Astrocyte (in vitro differentiated cells and primary cell): ENCODE results near the gene MYORG. TPM values are rescaled to one million over a fixed set of nuclear protein-coding genes. Genes with fewer than 3 reads are reported as not detected.

Experiments
- DNase-seq: peaks from one replicate; pipeline ENCODE4 v3.0.0-alpha.2; 2010; ENCODE audit warnings: low read depth
- FAIRE-seq: peaks from 2 replicates; lab custom pipeline; 2011; peaks lifted over from hg19 to GRCh38; lab: Jason Lieb, UNC
- H2AFZ ChIP-seq: 2 replicates; pipeline ENCODE4 v1.6.0; 2012; ENCODE audit warnings: low read depth, low read length, inconsistent platforms
- H3K27ac ChIP-seq: 2 replicates; pipeline ENCODE4 v1.5.1; 2011; ENCODE audit warnings: low read depth, low read length, inconsistent platforms
- H3K27me3 ChIP-seq: 2 replicates; pipeline ENCODE4 v1.6.0; 2011; ENCODE audit warnings: low read length, inconsistent platforms; ENCODE audit not compliant: insufficient read depth
- H3K36me3 ChIP-seq: 2 replicates; pipeline ENCODE4 v1.5.1; 2011; ENCODE audit warnings: low read length, inconsistent platforms; ENCODE audit not compliant: insufficient read depth
- H3K4me1 ChIP-seq: 2 replicates; pipeline ENCODE4 v1.5.1; 2011; ENCODE audit warnings: low read length, inconsistent platforms; ENCODE audit not compliant: insufficient read depth
- H3K4me2 ChIP-seq: 2 replicates; pipeline ENCODE4 v1.6.0; 2012; ENCODE audit warnings: low read length, inconsistent platforms
- H3K4me3 ChIP-seq: 2 replicates; pipeline ENCODE4 v1.5.1; 2011; ENCODE audit warnings: low read depth, mild to moderate bottlenecking, low read length, inconsistent platforms; ENCODE audit not compliant: insufficient read depth
- H3K79me2 ChIP-seq: 2 replicates; pipeline ENCODE4 v1.6.0; 2012; ENCODE audit warnings: mild to moderate bottlenecking, low read length, inconsistent platforms; ENCODE audit not compliant: insufficient read depth
- H3K9ac ChIP-seq: 2 replicates; pipeline ENCODE4 v1.6.0; 2012; ENCODE audit warnings: mild to moderate bottlenecking, low read length, inconsistent platforms
- H3K9me3 ChIP-seq: 2 replicates; pipeline ENCODE4 v1.5.1; 2012; ENCODE audit warnings: low read depth, mild to moderate bottlenecking, low read length, inconsistent platforms; ENCODE audit not compliant: insufficient read depth
- H4K20me1 ChIP-seq: 2 replicates; pipeline ENCODE4 v1.6.0; 2012; ENCODE audit warnings: low read length, inconsistent platforms; ENCODE audit not compliant: insufficient read depth
- H3K27ac Mint-ChIP-seq: one replicate; pipeline ENCODE4 v1.8.0; 2021; ENCODE audit warnings: mild to moderate bottlenecking, mixed read lengths; ENCODE audit not compliant: unreplicated experiment
- H3K27me3 Mint-ChIP-seq: one replicate; pipeline ENCODE4 v1.8.0; 2021; ENCODE audit warnings: low read depth, mixed read lengths; ENCODE audit not compliant: unreplicated experiment
- H3K36me3 Mint-ChIP-seq: one replicate; pipeline ENCODE4 v1.8.0; 2021; ENCODE audit warnings: low read depth, mixed read lengths; ENCODE audit not compliant: unreplicated experiment
- H3K4me1 Mint-ChIP-seq: one replicate; pipeline ENCODE4 v1.8.0; 2021; ENCODE audit warnings: low read depth, mixed read lengths; ENCODE audit not compliant: unreplicated experiment
- H3K4me3 Mint-ChIP-seq: one replicate; pipeline ENCODE4 v1.8.0; 2021; ENCODE audit warnings: mild to moderate bottlenecking, moderate library complexity, mixed read lengths; ENCODE audit not compliant: unreplicated experiment
- H3K9me3 Mint-ChIP-seq: one replicate; pipeline ENCODE4 v1.8.0; 2021; ENCODE audit warnings: mild to moderate bottlenecking, mixed read lengths; ENCODE audit not compliant: unreplicated experiment
- EZH2 ChIP-seq: IDR thresholded peaks from 2 replicates; pipeline ENCODE4 v1.6.1; 2012; ENCODE audit warnings: mild to moderate bottlenecking, low read length, inconsistent platforms; ENCODE audit not compliant: insufficient read depth
- total RNA-seq: library from RNA; stranded (reverse); gene quantifications from 2 replicates; pipeline ENCODE4 v1.2.1, GENCODE V29; 2021
- TF ChIP-seq, protein P1 (sequence below): IDR thresholded peaks from 2 replicates; pipeline ENCODE4 v1.5.1; 2011; ENCODE audit warnings: low read depth, mild to moderate bottlenecking, inconsistent platforms, low read length, moderate library complexity; ENCODE audit not compliant: insufficient read depth

MYORG gene
- total RNA-seq, 1 donor from 2014 or later, result 6.9 TPM

DNA sequence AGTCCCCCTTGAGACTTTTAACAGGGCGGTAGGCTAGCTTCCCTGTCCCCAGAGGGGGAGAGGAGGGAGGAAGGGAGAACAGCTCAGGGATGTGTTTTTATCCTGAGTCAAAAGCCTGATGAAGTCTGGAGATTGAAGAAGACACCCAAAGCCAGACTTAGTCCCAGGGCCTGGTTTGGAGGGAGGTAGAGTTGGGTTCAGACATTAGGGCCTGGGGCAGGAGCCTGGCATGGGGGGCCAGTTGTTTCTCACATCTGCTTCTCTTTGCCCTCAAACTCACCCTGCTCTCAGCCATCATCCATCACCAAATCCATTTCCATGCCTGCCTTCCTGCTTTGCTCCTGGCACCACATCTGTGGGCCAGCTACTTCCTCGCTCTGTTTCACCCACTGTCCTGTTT lies 2.9 kb downstream of the MYORG start:
- Mint-ChIP-seq H3K9me3 (peaks cover 2% of the 10 kb centered on the region), H3K27me3 (peaks cover 6% of the 10 kb centered on the region), H3K4me1 (peaks cover 9% of the 10 kb centered on the region), H3K4me3 (no peak overlapping the region), H3K36me3 (peaks cover 20% of the 10 kb centered on the region), H3K27ac (no peak overlapping the region)
- Histone ChIP-seq H3K4me1 (peaks cover 4% of the 10 kb centered on the region), H3K9ac (no peak overlapping the region), H3K9me3 (peaks cover 15% of the 10 kb centered on the region), H3K79me2 (no peaks in the 10 kb centered on the region), H3K27ac (no peak overlapping the region), H3K4me3 (no peak overlapping the region), H3K4me2 (no peak overlapping the region), H3K36me3 (no peaks in the 10 kb centered on the region), H4K20me1 (no peaks in the 10 kb centered on the region), H3K27me3 (no peaks in the 10 kb centered on the region), H2AFZ (no peak overlapping the region)
- TF ChIP-seq, protein P1, sequence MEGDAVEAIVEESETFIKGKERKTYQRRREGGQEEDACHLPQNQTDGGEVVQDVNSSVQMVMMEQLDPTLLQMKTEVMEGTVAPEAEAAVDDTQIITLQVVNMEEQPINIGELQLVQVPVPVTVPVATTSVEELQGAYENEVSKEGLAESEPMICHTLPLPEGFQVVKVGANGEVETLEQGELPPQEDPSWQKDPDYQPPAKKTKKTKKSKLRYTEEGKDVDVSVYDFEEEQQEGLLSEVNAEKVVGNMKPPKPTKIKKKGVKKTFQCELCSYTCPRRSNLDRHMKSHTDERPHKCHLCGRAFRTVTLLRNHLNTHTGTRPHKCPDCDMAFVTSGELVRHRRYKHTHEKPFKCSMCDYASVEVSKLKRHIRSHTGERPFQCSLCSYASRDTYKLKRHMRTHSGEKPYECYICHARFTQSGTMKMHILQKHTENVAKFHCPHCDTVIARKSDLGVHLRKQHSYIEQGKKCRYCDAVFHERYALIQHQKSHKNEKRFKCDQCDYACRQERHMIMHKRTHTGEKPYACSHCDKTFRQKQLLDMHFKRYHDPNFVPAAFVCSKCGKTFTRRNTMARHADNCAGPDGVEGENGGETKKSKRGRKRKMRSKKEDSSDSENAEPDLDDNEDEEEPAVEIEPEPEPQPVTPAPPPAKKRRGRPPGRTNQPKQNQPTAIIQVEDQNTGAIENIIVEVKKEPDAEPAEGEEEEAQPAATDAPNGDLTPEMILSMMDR, result no peak
- TF ChIP-seq EZH2, result no peak
- DNase-seq, result no peak
- no peak for FAIRE-seq

DNA sequence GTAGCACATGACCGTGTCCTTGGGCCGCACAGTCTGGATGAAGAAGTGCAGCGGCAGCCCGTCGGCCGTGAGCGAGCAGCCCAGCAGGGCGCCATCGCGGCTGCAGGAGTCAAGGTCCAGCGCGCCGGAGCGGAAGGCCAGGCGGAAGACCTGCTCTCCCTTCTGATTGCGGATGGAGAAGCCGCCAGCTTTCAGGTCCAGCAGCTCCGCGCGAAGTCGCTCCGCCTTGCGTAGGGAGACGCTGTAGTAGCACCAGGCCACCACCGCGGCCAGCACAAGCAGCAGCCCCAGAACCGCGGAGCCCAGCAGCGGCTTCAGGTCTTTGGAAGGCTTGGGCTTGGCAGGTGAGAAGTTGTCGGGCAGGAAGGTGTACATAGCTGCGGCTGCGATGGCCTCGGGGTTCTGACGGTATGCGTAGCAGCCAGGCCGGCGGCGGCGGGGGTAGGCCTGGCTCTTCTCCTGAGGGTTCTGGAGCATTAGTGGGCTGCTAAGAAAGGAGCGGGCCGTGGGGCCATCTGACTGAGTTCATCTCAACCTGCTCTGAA lies 4.2 kb downstream of the MYORG start:
- H4K20me1 ChIP-seq, result no peaks in the 10 kb centered on the region
- Mint-ChIP-seq H3K36me3 (peaks cover 30% of the 10 kb centered on the region), H3K27ac (no peak overlapping the region), H3K9me3 (peaks cover 10% of the 10 kb centered on the region), H3K4me1 (peaks cover 9% of the 10 kb centered on the region), H3K4me3 (no peak overlapping the region), H3K27me3 (peaks cover 3% of the 10 kb centered on the region)
- TF ChIP-seq EZH2, result no peak
- TF ChIP-seq, protein P1, result no peak
- H3K4me3 ChIP-seq, result no peak overlapping the region
- H3K4me2 ChIP-seq, result no peak overlapping the region
- DNase-seq (no peak), FAIRE-seq (no peak)
- no peak overlapping the region for H3K27ac ChIP-seq
- H3K79me2 ChIP-seq, result no peaks in the 10 kb centered on the region
- H2AFZ ChIP-seq, result no peak overlapping the region
- no peaks in the 10 kb centered on the region for H3K27me3 ChIP-seq
- H3K36me3 ChIP-seq, result no peaks in the 10 kb centered on the region
- no peak overlapping the region for H3K9ac ChIP-seq
- peaks cover 4% of the 10 kb centered on the region for H3K4me1 ChIP-seq
- H3K9me3 ChIP-seq, result peaks cover 15% of the 10 kb centered on the region

GRCh38 chr9:34371886-34372466 lies 4.7 kb downstream of the MYORG start:
- H3K4me1 Mint-ChIP-seq, result peaks cover 9% of the 10 kb centered on the region
- FAIRE-seq, result no peak

More at GRCh38 chr9:34371886-34372466, 4.7 kb downstream of the MYORG start:
- H3K27me3 ChIP-seq, result no peaks in the 10 kb centered on the region
- H3K27ac Mint-ChIP-seq, result no peak overlapping the region
- TF ChIP-seq, protein P1, result no peak
- no peak for TF ChIP-seq EZH2
- no peak overlapping the region for H2AFZ ChIP-seq
- H3K9me3 ChIP-seq, result peaks cover 15% of the 10 kb centered on the region
- H3K79me2 ChIP-seq, result no peaks in the 10 kb centered on the region
- no peak overlapping the region for H3K4me2 ChIP-seq
- H4K20me1 ChIP-seq, result no peaks in the 10 kb centered on the region
- DNase-seq, result no peak
- H3K4me3 Mint-ChIP-seq, result no peak overlapping the region
- H3K36me3 Mint-ChIP-seq, result peaks cover 34% of the 10 kb centered on the region
- no peak overlapping the region for H3K9ac ChIP-seq
- H3K4me3 ChIP-seq, result no peak overlapping the region
- H3K27ac ChIP-seq, result no peak overlapping the region
- no peaks in the 10 kb centered on the region for H3K36me3 ChIP-seq
- peaks cover 4% of the 10 kb centered on the region for H3K4me1 ChIP-seq
- H3K9me3 Mint-ChIP-seq, result peaks cover 14% of the 10 kb centered on the region
- peaks cover 3% of the 10 kb centered on the region for H3K27me3 Mint-ChIP-seq
